Measurements from ENCODE around the gene TLR8.

- no peak for TF ChIP-seq CTCF (IDR thresholded peaks at IDR 0.05)
- no peak for TF ChIP-seq ZFX (IDR thresholded peaks at IDR 0.05; ENCODE audit: borderline replicate concordance)
Observed at GRCh38 chrX:12895866-12896265, 10.6 kb upstream of the TLR8 start.
